ENCODE data around the gene HELZ.

DNA sequence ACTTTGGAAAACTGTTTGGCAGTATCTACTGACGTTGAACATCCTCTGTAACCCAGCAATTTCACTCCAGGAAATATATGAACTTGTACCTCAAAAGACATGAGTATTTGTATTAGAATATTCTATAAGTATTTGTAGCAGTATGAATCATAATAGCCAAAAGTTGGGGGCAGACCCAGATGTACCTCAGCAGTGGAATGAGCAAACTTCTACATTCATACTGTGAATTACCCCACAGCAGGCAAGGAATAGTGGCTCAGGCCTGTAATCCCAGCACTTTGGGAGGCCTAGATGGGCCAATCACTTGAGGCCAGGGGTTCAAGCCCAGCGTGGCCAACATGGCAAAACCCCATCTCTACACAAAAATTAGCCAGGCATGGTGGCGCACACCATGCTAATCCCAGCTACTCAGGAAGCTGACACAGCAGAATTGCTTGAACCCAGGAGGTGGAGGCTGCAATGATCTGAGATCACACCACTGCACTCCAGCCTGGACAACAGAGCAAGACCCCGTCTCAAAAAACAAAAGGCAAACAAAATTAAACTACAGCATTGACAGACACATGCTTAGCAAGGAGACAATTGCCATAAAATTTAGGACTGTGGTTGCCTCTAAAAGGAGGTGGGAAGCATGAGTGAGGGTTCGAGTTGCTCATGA lies 11.2 kb upstream of the HELZ start:
- TF ChIP-seq, protein P1, sequence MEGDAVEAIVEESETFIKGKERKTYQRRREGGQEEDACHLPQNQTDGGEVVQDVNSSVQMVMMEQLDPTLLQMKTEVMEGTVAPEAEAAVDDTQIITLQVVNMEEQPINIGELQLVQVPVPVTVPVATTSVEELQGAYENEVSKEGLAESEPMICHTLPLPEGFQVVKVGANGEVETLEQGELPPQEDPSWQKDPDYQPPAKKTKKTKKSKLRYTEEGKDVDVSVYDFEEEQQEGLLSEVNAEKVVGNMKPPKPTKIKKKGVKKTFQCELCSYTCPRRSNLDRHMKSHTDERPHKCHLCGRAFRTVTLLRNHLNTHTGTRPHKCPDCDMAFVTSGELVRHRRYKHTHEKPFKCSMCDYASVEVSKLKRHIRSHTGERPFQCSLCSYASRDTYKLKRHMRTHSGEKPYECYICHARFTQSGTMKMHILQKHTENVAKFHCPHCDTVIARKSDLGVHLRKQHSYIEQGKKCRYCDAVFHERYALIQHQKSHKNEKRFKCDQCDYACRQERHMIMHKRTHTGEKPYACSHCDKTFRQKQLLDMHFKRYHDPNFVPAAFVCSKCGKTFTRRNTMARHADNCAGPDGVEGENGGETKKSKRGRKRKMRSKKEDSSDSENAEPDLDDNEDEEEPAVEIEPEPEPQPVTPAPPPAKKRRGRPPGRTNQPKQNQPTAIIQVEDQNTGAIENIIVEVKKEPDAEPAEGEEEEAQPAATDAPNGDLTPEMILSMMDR (conservative IDR thresholded peaks at IDR 0.05 in 1 of 2, IDR thresholded peaks at IDR 0.05 in 1 of 2; ENCODE audit: low read depth in 1 of 2, low read length in 2 of 2): no peak
- TF ChIP-seq EZH2 (IDR thresholded peaks at IDR 0.05; ENCODE audit: low read length, missing control alignments): no peak

Measured in fibroblast of lung (primary cell).